ENCODE data around the gene CFAP298.
"Not testable (repeated sequence)": the region's sequence is repeated elsewhere in the genome, so short reads cannot be mapped to it uniquely, and the experiment has no call there.

The CFAP298 gene

DNA sequence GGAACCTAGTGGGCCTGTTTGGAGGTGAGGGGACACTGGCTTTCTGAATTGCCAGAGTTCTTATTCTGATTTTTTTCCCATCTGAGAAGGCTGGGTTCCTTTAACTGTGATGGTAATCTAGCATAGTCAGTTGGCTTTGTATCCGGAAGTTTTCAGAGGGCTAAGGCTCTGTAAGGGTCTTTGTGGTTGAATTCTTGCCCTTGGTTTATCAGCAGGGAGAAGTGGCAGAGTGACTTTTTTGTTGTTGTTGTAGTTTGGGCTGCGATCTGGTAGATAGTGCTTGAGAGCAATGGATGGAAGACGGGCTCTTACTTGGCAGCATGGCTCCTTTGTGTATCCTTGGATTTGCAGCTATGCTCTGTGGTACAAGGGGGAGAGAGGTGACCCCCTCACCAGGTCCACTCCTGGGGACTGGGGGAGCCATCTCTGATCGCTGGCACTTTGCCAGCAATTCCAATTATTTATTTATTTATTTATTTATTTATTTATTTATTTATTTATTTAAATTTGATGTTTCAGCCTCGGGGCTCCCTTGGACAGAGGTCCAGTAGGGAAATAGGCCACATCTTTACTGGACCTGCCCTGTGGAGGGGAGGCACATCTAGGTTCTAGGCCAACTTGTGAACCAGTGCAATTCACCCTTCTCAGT is 45.3 kb downstream of the CFAP298 start:
- no peak for DNase-seq (ENCODE audit: low read depth in 2 of 2)

- DNase-seq (ENCODE audit: low read depth in 2 of 2), result no peak
These were observed 46.2 kb downstream of the CFAP298 start for GRCh38 chr21:32565856-32566465.

DNA sequence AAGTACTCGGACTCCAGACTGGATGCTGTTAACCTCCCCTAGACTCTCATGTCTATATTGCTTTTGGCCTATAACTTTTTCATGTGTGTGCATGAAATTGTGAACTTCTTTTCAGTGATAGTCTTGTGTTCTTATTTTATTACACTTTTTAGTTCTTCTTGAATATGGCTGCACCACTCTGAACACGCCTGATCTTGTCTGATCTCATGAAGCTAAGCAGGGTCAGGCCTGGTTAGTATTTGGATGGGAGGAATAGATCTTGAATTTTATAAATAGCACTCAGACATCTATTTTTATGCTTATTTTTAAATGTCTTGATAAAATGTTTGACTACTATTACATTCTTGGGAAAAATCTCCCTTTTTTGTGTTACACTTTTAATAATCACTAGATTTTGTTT is 49.3 kb downstream of the CFAP298 start:
- no peak for DNase-seq (ENCODE audit: low read depth in 2 of 2)

GRCh38 chr21:32562426-32562825 is 49.8 kb downstream of the CFAP298 start:
- no peak for DNase-seq (ENCODE audit: low read depth in 2 of 2)

GRCh38 chr21:32561476-32561875 is 50.7 kb downstream of the CFAP298 start:
- DNase-seq (ENCODE audit: low read depth in 2 of 2), result not testable (repeated sequence)

DNA sequence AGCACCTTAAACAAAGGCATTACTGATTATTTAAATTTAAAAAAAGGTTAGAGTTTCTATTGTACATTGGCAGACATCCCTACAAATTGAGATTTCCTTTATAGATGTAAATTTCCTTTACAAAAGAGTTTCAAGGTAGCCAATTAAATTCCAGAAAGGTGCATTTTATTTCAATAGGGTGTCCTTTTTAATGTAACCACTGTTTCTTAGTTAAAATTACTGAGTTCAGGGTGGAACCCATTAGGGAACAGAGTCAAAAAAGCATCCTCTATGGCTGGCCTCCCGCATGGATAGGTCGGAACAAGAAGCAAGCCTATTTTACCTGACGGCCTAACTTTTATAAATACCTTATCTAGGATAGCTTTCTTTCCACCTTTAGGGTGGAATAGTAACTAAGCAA is 51.3 kb downstream of the CFAP298 start:
- no peak for DNase-seq (ENCODE audit: low read depth in 2 of 2)

DNA sequence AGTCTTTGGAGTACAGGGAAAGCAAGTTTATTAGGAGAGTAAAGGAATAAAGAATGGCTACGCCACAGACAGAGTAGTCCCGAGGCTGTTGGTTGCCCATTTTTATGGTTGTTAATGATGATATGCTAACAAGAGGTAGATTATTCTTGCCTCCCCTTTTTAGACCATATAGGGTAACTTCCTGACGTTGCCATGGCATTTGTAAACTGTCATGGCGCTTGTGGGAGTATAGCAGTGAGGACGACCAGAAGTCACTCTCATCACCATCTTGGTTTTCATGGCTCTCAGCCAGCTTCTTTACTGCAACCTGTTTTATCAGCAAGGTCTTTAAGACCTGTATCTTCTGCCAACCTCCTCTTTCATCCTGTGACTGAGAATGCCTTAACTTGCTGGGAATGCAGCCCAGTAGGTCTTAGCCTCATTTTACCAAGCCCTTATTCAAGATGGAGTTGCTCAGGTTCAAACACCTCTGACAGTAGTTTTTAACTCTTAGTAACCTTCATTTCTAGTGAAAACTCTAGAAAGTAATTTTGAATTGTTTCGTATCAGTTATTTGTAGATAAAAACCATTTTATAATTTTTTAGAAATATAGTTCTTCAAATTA is 53.1 kb downstream of the CFAP298 start:
- no peak for DNase-seq (ENCODE audit: low read depth in 2 of 2)

- no peak for DNase-seq (ENCODE audit: low read depth in 2 of 2)
These were observed 54.1 kb downstream of the CFAP298 start for GRCh38 chr21:32558106-32558505.

GRCh38 chr21:32554832-32555638 is 57.1 kb downstream of the CFAP298 start:
- no peak for DNase-seq (ENCODE audit: low read depth in 2 of 2)

- DNase-seq (ENCODE audit: low read depth in 2 of 2), result no peak
These were observed 62.3 kb downstream of the CFAP298 start for GRCh38 chr21:32549886-32550285.

GRCh38 chr21:32549440-32549839 is 62.7 kb downstream of the CFAP298 start:
- DNase-seq (ENCODE audit: low read depth in 2 of 2), result no peak

Measured in stimulated activated CD8-positive, alpha-beta memory T cell treated with anti-CD3 and anti-CD28 coated beads, Interleukin-2, amount 100 ng/mL, for 1 hour (primary cell).